DND-41 (cell line): Measurements from ENCODE around the gene SLC9A7.

Experiments used
- CTCF ChIP-seq: IDR thresholded peaks from 2 replicates; pipeline ENCODE4 v1.5.1; 2012; ENCODE audit warnings: borderline replicate concordance, low read length, moderate library complexity, mild to moderate bottlenecking; ENCODE audit not compliant: poor library complexity, severe bottlenecking; ENCODE audit errors: extremely low read depth
- EZH2 ChIP-seq: IDR thresholded peaks from 3 replicates; pipeline ENCODE4 v1.6.1; 2012; ENCODE audit warnings: borderline replicate concordance, low read depth, mild to moderate bottlenecking, moderate library complexity, low read length, inconsistent platforms; ENCODE audit not compliant: severe bottlenecking

DNA sequence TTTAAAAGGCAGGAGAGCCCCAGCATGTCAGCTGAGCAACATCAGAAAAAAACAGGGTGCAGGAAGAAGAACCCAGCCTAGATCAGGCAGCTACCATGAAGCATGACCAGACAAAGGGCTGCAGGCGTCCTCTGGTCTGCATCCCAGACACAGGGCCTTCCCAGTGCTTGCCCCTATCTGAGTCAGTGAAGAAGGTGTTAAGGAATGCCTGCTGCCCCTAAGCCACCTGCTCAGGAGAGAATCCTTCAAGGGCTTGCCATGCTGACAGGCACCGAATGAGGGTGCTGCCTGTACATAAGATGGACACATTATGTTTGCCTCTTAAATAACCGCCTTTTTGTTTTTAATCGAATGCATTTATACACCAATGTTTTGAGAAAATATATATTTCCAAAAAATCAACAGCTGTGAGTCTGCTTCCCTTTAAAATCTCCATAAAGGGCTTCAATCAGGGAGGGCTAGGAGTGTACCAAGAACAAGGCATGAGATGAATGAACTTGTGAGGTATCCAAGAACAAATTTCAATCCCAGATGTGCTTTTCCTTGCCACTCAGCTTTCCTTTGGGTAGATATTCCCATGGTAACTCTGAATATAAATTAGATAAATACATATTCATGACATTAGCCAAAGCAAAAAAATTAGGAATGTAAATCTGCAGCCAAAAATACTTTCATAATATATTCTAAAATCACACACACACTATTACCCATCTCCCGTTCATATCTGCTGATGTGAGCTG is 85.1 kb downstream of the SLC9A7 start:
- TF ChIP-seq CTCF (no peak), EZH2 (no peak)
